Medulla oblongata (tissue), 1 donor: ENCODE results near the gene IRF1.
"Not testable (repeated sequence)": the region's sequence is repeated elsewhere in the genome, so short reads cannot be mapped to it uniquely, and the experiment has no call there.

Experiments
- DNase-seq: peaks from one replicate; pipeline ENCODE4 v3.0.0-alpha.2; 2015; ENCODE audit errors: extremely low spot score

IRF1 gene

GRCh38 chr5:132490484-132491367 lies at the start of gene IRF1:
TSS of gene IRF1 (minus strand) at chr5:132490773. CDS start at chr5:132489478, 1,295 bp downstream.
- DNase-seq = peak; percentile 97

GRCh38 chr5:132540149-132540548 lies 49.6 kb upstream of the IRF1 start:
- DNase-seq = no peak

DNA sequence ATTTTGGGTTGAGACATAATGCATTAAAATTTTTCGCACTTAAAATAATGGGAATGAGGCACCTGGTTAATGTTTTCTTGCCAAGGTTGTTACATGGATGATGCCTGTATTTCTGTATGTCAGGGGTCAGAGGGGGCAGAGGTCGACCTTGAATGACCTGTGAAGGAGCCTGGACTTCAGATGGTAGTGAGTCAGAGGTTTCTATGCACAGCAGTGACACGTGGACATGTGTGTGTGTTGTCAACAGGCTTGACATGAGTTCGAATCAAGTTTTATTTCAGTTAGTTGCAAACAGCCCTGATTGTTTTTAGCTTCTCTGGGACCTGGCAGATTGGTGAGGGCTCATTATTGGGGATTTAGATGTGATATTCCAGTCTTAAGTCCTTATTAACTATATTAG lies 49.1 kb upstream of the IRF1 start:
- no peak for DNase-seq

DNA sequence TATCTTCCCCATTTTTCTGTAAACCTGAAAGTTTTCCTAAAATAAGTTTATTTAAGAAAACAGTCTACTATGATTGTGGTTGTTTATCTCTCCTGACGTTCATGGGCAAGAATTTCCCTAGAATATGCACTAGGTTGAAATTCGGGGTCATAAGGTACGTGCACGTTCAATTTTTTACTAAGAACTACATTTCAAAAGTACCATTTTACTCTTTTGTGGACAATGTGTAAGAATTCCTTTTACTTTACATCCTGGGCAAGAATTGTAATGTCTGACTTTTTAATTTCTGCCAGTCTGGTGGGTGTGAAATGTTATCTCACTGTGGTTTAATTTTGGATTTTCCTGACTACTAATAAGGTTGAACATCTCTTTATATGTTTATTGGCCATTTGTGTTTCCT lies 40.4 kb upstream of the IRF1 start:
- no peak for DNase-seq

DNA sequence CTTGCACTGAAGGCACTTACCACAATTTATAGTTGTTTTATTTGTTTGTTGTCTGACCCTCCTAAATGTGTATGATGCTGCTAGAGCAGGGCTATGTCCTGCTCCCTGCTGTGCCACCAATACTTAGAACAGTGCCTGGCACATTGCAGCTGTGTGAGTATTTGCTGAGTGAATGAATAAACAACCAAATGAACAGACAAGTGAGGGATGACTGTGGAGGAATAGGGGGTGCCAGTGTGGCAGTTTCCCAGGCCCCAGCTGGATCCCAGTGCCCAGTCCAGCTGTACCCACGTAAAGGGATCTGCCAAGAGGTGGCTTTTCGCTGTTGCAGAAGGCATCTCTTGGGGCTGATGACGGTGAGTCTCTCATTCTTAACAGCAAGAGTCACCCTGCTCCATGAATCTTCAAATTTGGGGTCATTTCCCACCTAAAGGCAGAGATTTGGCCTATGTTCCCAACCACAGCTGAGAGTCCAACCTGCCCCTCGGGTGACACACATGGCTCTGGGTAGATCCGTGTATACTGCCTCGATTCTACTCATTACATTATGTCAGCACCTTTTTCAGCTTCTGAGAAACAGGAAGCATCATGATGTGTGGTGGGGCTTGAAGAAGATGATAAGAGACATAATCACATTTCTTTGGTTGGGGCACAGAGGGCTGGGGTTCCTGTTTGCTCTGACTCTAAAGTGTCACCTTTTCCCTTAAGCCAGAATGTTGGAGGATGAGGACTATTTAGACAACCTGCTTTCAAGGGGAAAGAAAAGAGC lies 38.5 kb upstream of the IRF1 start:
- DNase-seq = peak; percentile 15

DNA sequence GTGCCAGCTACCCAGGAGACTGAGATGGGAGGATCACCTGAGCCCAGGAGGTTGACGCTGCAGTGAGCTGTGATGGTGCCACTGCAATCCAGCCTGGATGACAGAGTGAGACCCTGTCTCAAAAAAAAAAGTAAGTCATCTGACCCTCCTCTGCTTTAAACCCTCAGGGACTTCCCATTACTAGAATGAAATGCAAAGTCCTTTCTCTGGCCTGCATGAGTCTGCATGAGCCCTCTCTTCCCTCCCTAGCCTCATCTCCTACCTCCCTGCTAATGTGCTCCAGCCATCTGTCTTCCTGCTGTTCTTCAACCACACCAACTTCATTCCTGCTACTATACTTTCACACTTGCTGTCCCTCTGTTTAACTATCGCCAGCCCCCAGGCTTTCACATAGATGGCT lies 37.4 kb upstream of the IRF1 start:
- DNase-seq = no peak

- no peak for DNase-seq
Measured at GRCh38 chr5:132526974-132527564, 36.5 kb upstream of the IRF1 start.

DNA sequence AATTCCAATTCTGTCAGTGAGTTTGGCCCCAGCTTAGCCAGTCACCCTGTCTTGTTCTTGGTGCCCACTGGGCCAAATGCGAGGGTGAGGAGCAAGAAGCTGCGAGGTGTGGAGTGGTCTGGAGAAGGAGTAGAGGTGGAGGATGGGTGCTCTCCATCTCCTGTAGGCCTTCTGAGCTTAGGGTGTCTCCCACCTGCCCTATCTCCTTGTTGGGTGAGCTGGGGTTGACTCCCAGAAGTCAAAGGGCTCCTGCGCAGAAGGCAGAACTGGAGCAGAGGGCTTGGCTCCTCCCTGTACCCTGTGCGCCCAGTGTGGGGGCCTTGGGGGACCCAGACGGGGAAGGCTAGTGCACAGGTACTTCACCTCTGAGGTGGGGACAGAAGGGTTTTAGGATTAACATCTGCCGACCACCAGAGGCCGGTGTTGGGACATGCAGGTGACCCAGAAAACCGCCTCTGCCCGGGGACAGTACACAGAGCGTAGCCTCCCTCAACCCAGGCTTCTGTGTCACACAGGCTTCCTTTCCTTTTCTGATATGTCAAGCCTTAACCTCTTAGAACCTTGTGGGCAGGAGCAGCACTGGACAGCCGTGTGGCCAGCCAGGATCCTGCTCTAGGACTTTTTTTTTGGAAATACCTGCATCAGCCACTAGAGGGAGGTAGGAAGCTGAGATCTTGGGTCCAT lies 35.9 kb upstream of the IRF1 start:
- peak; percentile 79 for DNase-seq

GRCh38 chr5:132525299-132525724 lies 34.7 kb upstream of the IRF1 start:
- no peak for DNase-seq

GRCh38 chr5:132524877-132525276 lies 34.3 kb upstream of the IRF1 start:
- DNase-seq = not testable (repeated sequence)

- not testable (repeated sequence) for DNase-seq
Measured at GRCh38 chr5:132522067-132522466, 31.5 kb upstream of the IRF1 start.

DNA sequence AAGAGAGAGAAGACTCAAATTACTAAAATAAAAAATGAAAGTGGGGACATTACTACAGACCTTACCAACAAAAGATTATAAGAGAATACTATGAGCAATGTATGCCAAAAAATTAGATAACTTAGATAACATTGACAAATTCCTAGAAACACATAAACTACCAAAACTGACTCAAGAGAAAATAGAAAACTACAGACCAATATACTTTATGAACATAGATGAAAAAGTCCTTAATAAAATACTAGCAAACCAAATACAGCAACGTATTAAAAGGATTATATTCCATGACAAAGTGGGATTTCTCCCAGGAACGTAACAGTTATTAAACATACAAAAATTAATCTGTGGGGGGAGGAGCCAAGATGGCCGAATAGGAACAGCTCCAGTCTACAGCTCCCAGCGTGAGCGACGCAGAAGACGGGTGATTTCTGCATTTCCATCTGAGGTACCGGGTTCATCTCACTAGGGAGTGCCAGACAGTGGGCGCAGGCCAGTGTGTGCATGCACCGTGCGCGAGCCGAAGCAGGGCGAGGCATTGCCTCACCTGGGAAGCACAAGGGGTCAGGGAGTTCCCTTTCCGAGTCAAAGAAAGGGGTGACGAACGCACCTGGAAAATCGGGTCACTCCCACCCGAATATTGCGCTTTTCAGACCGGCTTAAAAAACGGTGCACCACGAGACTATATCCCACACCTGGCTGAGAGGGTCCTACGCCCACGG lies 23.2 kb upstream of the IRF1 start:
- DNase-seq = not testable (repeated sequence)

- no peak for DNase-seq
Measured at GRCh38 chr5:132510076-132510475, 19.5 kb upstream of the IRF1 start.

GRCh38 chr5:132506094-132506692 lies 15.6 kb upstream of the IRF1 start:
- peak; percentile 70 for DNase-seq

DNA sequence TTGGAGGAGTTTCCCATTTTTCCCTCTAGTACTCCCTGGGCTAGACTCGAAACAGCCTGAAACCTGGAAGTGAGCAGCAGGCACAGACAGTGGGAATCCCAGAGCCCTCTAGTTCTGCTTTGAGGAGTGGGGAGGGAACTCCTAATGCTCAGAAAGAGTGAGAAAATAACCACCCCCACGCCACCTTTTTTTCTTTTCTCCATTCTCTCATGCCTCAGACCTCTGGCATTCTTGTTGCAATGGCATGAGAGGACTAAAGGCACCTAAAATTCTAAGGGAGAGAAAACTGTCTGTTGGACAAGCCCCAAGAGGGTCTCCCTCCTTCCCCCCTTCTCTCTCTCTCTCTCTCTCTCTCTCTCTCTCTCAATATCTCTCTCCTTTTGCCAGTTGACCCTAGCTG lies 15.1 kb upstream of the IRF1 start:
- no peak for DNase-seq

DNA sequence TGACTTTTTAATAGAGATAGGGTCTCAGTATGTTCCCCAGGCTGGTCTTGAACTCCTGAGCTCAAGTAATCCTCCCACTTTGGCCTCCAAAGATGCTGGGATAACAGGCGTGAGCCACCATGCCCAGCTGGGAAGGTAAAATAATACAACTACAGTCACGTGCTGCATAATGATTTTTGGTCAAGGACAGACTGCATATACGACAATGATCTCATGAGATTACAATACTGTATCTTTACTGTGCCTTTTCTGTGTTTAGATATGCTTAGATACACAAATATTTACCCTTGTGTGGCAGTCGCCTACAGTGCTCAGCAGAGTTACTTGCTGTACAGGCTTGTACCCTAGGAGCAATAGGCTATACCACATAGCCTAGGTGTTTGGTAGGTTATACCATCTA lies 14.2 kb upstream of the IRF1 start:
- DNase-seq = no peak

GRCh38 chr5:132503244-132503643 lies 12.7 kb upstream of the IRF1 start:
- no peak for DNase-seq

GRCh38 chr5:132501961-132502931 lies 11.7 kb upstream of the IRF1 start:
- DNase-seq = no peak

DNA sequence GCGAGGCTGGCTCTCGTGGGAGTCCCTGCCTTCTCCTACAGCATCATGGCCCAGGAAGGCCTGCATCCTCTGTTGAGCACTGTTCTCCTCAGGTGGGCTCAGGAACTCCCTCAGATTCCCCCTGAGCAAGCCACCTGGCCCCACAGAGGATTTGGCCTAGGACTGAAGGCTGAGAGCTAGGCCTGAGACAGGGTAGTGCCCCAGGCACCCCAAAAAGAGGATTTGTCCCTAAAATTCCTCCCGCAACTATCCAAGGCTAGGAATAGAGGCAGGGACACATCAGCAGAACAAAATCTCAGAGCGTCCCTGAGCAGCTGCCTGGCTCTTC lies 11.0 kb upstream of the IRF1 start:
- DNase-seq = no peak
